Choroid plexus epithelial cell (primary cell): ENCODE results near the gene NPEPL1.

ENCODE experiments used
- DNase-seq: peaks from one replicate; pipeline ENCODE4 v3.0.0-alpha.2; 2010; ENCODE audit warnings: low read depth
- H3K4me3 ChIP-seq: 2 replicates; pipeline ENCODE4 v1.5.1; 2011; ENCODE audit warnings: low read depth, mild to moderate bottlenecking, control low read depth, low read length, moderate library complexity
- CTCF ChIP-seq: conservative IDR thresholded peaks from 2 replicates; pipeline ENCODE4 v1.5.1; 2011; ENCODE audit warnings: low read depth, mild to moderate bottlenecking, control low read depth, inconsistent platforms, low read length, moderate library complexity

The NPEPL1 gene

GRCh38 chr20:58649288-58650180 lies 43.1 kb upstream of the NPEPL1 start:
- peak overlapping the region; percentile 92 for H3K4me3 ChIP-seq
- TF ChIP-seq CTCF, result no peak
- DNase-seq, result no peak

- no peak for DNase-seq
Observed at GRCh38 chr20:58650181-58650775, 42.3 kb upstream of the NPEPL1 start.

GRCh38 chr20:58650776-58651558 lies 41.6 kb upstream of the NPEPL1 start, which contains the start of gene STX16:
TSS of gene STX16 (plus strand) at chr20:58651283. CDS start at chr20:58652007, 724 bp downstream.
- DNase-seq, result peak; percentile 96
- TF ChIP-seq CTCF, result peak; percentile 64
- H3K4me3 ChIP-seq, result peak within 1 kb of the TSS; percentile 92

More at GRCh38 chr20:58650181-58650775, 42.3 kb upstream of the NPEPL1 start:
- peak overlapping the region; percentile 92 for H3K4me3 ChIP-seq
- TF ChIP-seq CTCF, result no peak

DNA sequence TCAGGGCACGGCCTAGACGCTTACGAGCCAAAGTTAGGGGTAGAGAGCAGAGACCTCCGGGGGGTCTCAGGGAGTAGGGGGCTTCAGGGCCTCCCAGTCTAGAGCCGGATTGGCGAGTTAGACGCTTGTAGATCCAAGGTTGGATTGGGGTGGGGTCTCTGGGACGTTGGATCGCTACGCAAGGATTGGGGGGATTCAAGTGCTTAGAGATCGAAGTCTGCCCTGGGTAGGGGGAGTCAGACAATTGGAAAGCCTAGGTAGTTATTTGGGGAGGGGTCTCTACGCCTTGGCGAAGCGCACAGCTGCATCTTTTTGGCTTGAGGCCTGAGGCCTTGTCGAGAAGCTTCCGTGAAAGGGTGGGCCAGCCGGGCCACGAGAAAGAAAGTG lies 41.0 kb upstream of the NPEPL1 start:
- no peak for DNase-seq
- peak overlapping the region; percentile 92 for H3K4me3 ChIP-seq
- no peak for TF ChIP-seq CTCF

- peak; percentile 33 for TF ChIP-seq CTCF
- peak overlapping the region; percentile 92 for H3K4me3 ChIP-seq
- DNase-seq, result peak; percentile 87
Observed at GRCh38 chr20:58651946-58652605, 40.5 kb upstream of the NPEPL1 start.

DNA sequence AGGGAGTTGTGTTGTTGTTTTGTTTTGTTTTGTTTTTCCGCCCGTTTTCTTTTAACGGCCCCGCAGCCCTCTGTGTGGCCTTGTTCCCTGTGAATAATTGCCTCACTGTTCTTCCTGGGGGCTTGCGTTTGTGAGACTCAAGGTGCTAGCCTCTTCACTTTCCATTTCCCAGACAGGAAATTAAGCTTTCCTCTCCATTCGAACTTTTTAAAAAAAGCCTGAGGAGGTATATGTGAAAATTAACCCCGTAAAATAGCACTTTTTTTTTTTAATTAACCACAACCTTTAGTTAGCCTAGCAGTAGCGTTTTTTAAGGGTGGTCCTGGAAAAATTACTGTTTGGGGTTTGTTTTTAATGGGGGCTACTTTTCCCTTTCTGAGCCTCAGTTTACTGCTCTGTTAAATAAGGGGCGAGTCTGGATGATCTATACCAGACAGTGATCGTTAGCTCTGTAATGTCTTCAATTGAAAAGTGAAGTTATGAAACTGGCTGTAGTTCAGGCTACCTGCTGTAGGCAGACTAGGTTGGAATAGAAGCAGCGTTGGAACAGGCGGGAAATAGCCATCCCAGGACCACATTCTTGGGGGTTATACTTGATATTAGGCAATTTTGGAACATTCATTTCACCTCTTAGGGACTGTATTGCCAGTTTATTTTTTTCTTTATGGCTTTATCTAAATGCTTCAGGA lies 39.9 kb upstream of the NPEPL1 start:
- peak overlapping the region; percentile 92 for H3K4me3 ChIP-seq
- no peak for TF ChIP-seq CTCF
- peak; percentile 27 for DNase-seq
